Peyer's patch (tissue), 4 donors: ENCODE results near the gene ULK1. TPM values are rescaled to one million over a fixed set of nuclear protein-coding genes. Genes with fewer than 3 reads are reported as not detected.

ENCODE experiments used
- DNase-seq, 3 donors: peaks; one replicate each; pipeline ENCODE4 v3.0.0-alpha.2; 2017 to 2019
- H3K27ac ChIP-seq, 4 donors: fragments of 200-600 bp; sonication (generic); one replicate each; pipeline ENCODE4 v1.5.1; 2016 to 2019
- H3K27me3 ChIP-seq, 2 donors: fragments of 200-600 bp; sonication (generic); one replicate each; pipeline ENCODE4 v1.5.1; 2019
- H3K36me3 ChIP-seq, 3 donors: fragments of 200-600 bp; sonication (generic); one replicate each; pipeline ENCODE4 v1.5.1; 2016 to 2019
- H3K4me1 ChIP-seq, 4 donors: fragments of 200-600 bp; sonication (generic); one replicate each; pipeline ENCODE4 v1.5.1; 2016 to 2019
- H3K4me3 ChIP-seq, 4 donors: fragments of 200-600 bp; sonication (generic); 1 replicate in 3 of 4; 2 replicates in 1 of 4; pipeline ENCODE4 v1.5.1; 2016 to 2019; ENCODE audit warnings: mild to moderate bottlenecking in 1 of 4
- H3K9me3 ChIP-seq, 4 donors: fragments of 200-600 bp; sonication (generic); one replicate each; pipeline ENCODE4 v1.5.1; 2016 to 2019; ENCODE audit warnings: mild to moderate bottlenecking in 1 of 4
- POLR2A ChIP-seq, 2 donors: fragments of 450-650 bp; IDR thresholded peaks; one replicate each; pipeline ENCODE4 v1.5.1; 2017; ENCODE audit warnings: antibody characterized with exemption in 2 of 2, mild to moderate bottlenecking in 2 of 2, moderate library complexity in 2 of 2
- total RNA-seq, 4 donors: library from RNA; depleted of rRNA; stranded (reverse); fragments of >200 nt; gene quantifications; one replicate each; pipeline ENCODE4 v1.1.0, GENCODE V29; 2016
- TF ChIP-seq, protein P1 (sequence below), 6 experiments: fragments of 450-650 bp in 4 of 6; fragments of 200-600 bp in 2 of 6; sonication (generic) in 1 of 6; IDR thresholded peaks; one replicate each; pipeline ENCODE4 v1.5.1; 2017 to 2019; ENCODE audit warnings: antibody characterized with exemption in 6 of 6, mild to moderate bottlenecking in 3 of 6, moderate library complexity in 1 of 6

ULK1 gene
- total RNA-seq, 4 donors from 2014 or later, result 25.2 to 54.1 (median 38.8) TPM

DNA sequence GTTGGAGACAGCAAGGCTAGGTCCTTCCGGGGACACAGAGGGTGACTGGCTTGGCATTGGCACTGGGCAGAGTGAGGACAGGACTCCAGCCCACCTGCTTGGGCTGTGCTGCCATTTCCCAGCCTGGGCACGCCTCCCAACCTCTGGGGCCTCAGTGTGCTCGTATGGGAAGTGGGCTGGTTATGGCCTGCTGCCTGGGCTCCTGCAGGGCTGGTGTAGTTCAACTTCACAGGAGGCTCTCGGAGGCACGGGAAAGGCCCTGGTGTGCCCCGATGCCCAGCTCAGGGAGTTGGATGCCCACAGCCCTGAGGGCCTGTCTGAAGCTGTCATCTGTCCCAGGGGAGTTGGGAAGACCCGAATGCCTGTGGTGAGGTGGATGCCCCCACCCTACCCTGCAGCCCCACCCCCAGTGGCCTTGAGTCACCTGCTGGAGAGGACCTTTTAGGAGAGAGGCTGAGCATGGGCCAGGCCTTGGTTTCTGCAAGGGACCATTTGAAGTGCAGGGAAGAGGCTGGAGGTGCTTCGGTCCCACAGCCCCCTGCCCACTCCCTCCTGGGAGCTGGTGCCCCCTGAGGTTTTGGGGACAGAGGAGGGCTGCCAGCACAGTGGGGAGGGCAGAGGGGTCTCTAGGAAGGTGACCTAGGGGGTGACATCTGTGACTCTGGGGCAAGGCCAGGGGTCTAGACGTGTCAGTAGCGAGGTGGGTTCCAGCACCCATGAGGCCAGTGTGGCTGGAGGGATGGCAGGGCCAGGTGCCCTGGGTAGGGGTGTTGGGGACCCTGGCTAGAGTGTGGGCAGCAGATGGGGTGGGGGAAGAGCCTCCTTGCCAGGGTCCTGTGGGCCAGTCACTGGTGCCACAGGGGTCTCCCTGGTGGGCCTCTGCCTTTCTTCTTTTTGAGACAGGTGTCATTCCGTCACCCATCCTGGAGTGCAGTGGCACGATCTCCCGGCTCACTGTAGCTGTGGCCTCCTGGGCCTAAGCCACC, 9.1 kb downstream of the ULK1 start:
- Histone ChIP-seq H3K4me1 (peaks cover 0 to 13% (median 0%) of the 10 kb centered on the region in 4 donors), H3K9me3 (no peaks in the 10 kb centered on the region), H3K4me3 (no peak overlapping the region), H3K36me3 (peaks cover 0 to 27% (median 0%) of the 10 kb centered on the region in 3 donors), H3K27me3 (no peaks in the 10 kb centered on the region), H3K27ac (no peak overlapping the region)
- no peak for DNase-seq
- no peak for TF ChIP-seq POLR2A (IDR thresholded peaks at IDR 0.05)
- TF ChIP-seq, protein P1, sequence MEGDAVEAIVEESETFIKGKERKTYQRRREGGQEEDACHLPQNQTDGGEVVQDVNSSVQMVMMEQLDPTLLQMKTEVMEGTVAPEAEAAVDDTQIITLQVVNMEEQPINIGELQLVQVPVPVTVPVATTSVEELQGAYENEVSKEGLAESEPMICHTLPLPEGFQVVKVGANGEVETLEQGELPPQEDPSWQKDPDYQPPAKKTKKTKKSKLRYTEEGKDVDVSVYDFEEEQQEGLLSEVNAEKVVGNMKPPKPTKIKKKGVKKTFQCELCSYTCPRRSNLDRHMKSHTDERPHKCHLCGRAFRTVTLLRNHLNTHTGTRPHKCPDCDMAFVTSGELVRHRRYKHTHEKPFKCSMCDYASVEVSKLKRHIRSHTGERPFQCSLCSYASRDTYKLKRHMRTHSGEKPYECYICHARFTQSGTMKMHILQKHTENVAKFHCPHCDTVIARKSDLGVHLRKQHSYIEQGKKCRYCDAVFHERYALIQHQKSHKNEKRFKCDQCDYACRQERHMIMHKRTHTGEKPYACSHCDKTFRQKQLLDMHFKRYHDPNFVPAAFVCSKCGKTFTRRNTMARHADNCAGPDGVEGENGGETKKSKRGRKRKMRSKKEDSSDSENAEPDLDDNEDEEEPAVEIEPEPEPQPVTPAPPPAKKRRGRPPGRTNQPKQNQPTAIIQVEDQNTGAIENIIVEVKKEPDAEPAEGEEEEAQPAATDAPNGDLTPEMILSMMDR (IDR thresholded peaks at IDR 0.05), result no peak

DNA sequence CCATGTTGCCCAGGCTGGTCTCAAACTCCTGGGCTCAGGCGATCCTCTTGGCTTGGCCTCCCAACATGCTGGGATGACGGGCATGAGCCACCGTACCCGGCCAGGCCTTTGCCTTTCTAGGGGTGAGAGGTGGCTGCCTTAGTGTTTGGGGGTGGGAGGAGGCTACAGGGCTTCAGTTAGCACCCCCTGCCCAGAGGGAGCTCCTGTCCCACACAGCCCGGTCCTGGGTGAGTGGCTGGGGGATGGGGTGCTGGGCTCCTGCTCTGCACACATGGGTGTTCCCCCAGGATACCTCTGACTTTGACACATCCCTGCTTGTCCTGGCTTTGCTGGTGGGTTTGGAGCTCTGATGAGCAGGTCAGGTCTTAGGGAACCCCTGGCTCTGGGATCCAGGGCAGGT, 9.9 kb downstream of the ULK1 start:
- TF ChIP-seq POLR2A (IDR thresholded peaks at IDR 0.05), result no peak
- TF ChIP-seq, protein P1 (IDR thresholded peaks at IDR 0.05), result no peak
- Histone ChIP-seq H3K27ac (no peak overlapping the region), H3K36me3 (peaks cover 0 to 29% (median 0%) of the 10 kb centered on the region in 3 donors), H3K4me3 (no peak overlapping the region), H3K27me3 (no peaks in the 10 kb centered on the region), H3K9me3 (no peaks in the 10 kb centered on the region), H3K4me1 (peaks cover 0 to 13% (median 0%) of the 10 kb centered on the region in 4 donors)
- DNase-seq, result no peak

DNA sequence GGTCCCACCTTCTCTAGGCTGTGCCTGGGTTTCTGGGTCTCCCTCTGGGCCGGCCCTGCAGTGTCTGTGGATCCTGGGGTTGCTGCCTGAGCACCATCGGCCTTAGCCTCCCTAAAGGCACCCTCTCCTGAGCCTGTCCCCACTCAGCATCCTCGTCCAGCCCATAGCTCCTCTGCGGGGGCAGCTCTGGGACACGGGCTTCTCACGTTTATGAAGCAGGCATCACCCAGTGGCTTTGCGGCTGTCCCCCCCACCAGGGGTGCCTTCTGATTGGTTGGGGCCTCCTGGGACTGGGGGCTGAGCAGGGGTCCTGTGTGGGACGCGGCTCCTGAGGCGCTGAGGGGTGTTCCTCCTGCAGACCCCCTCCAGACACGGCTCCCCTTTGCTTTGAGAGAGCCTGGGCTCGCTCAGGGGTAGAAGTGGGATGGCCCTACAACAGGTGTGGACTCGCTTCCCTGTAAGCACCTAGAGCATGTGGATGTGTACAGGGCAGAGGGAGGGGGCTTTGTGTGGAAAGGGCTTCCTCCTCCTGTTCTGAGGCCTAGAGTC, 10.7 kb downstream of the ULK1 start:
- no peak overlapping the region for H3K4me3 ChIP-seq
- H3K4me1 ChIP-seq, result peaks cover 0 to 13% (median 0%) of the 10 kb centered on the region in 4 donors
- H3K9me3 ChIP-seq, result no peaks in the 10 kb centered on the region
- no peak for TF ChIP-seq POLR2A (IDR thresholded peaks at IDR 0.05)
- TF ChIP-seq, protein P1 (IDR thresholded peaks at IDR 0.05), result no peak
- H3K27me3 ChIP-seq, result no peaks in the 10 kb centered on the region
- H3K36me3 ChIP-seq, result peaks cover 0 to 37% (median 0%) of the 10 kb centered on the region in 3 donors
- peak in 1 of 3 donors; percentile 33 for DNase-seq
- no peak overlapping the region for H3K27ac ChIP-seq

DNA sequence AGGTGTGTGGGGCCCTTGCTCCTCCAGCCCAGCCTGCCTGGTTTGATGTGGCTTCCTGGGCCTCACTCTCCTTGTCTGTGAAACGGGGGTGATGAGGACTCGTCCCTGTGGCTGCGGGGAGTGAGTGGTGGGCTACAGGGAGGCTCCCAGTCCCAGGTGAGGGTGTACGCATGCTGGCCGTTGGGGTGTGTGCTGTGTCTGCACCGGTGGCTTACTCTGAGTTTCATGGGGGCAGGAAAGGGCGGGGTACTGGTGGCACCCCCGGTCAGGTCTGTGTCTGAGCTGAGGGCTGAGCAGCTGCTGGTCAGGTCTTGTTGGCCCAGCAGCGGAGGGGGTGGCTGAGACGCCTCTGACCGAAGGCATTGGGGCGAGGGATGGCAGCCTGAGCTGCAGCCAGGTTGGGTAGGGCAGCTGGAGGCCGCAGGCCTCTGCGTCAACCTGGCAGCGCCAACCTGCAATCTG, 11.2 kb downstream of the ULK1 start:
- peak in 1 of 3 donors; percentile 39 for DNase-seq
- Histone ChIP-seq H3K4me3 (no peak overlapping the region), H3K27ac (no peak overlapping the region), H3K4me1 (peaks cover 0 to 13% (median 0%) of the 10 kb centered on the region in 4 donors), H3K27me3 (no peaks in the 10 kb centered on the region), H3K9me3 (no peaks in the 10 kb centered on the region), H3K36me3 (peaks cover 0 to 43% (median 0%) of the 10 kb centered on the region in 3 donors)
- TF ChIP-seq, protein P1 (IDR thresholded peaks at IDR 0.05), result no peak
- no peak for TF ChIP-seq POLR2A (IDR thresholded peaks at IDR 0.05)

DNA sequence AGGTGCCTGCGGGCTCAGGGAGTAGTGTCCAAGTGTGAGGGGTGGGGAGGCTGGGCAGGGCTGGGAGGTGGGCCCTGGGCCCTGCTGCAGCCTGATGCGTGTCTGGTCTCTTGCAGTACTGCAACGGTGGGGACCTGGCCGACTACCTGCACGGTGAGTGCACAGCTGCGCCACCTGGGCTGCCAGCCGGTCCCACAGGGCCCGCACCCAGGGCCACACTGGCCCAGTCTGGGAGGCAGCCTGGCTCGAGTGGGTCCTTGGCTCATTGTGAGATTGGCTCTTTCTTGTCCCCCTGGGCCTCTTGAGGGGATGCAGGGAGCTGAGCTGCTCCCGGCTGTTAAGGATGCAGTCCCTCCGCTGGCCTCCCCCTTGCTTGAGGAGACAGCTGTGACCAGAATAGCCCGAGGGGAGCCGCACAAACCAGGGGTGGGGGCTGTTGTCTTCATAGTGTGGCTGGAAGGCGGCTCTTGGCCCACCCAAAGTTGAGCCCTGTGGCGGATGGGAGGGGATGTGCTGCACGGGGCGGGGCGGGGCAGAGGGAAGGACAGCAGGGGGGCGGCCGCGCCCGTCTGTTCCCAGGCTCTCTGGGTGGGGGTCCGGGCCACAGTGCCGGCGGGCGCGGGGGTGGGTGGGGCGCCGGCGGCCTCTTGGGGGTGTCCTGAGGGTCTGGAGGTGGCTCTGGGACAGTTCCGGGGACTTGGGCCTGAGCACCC, 13.1 kb downstream of the ULK1 start:
- Histone ChIP-seq H3K27me3 (no peaks in the 10 kb centered on the region), H3K4me1 (peaks cover 0 to 5% (median 0%) of the 10 kb centered on the region in 4 donors), H3K27ac (no peak overlapping the region), H3K36me3 (peaks cover 0 to 60% (median 0%) of the 10 kb centered on the region in 3 donors), H3K9me3 (no peaks in the 10 kb centered on the region), H3K4me3 (no peak overlapping the region)
- TF ChIP-seq POLR2A (IDR thresholded peaks at IDR 0.05), result no peak
- TF ChIP-seq, protein P1 (IDR thresholded peaks at IDR 0.05), result no peak
- DNase-seq, result no peak
